Stimulated activated CD4-positive, alpha-beta T cell treated with anti-CD3 and anti-CD28 coated beads, Interleukin-1b, Interleukin-23, amount 100 ng/mL, for 24 hours (primary cell): ENCODE data around the gene KRT81.
"Not testable (repeated sequence)": the region's sequence is repeated elsewhere in the genome, so short reads cannot be mapped to it uniquely, and the experiment has no call there.

ENCODE experiments used
- DNase-seq, 4 experiments: peaks; one replicate each; pipeline ENCODE4 v3.0.0-alpha.2; 2020; ENCODE audit warnings: low read depth in 4 of 4, low spot score in 1 of 4

The KRT81 gene

GRCh38 chr12:52278575-52279421, 12.5 kb downstream of the KRT81 start:
- peak; percentile 36 to 58 (median 56) for DNase-seq

- no peak for DNase-seq
Observed at GRCh38 chr12:52277486-52278245, 13.7 kb downstream of the KRT81 start.

- DNase-seq: no peak
Observed at GRCh38 chr12:52275686-52276085, 15.6 kb downstream of the KRT81 start.

- no peak for DNase-seq
Observed at GRCh38 chr12:52274521-52275120, 16.7 kb downstream of the KRT81 start, which contains the start of gene KRT86. TSS of gene KRT86 (plus strand) at chr12:52274645. CDS start at chr12:52301917, 27,272 bp downstream.

- DNase-seq: no peak
Observed at GRCh38 chr12:52271158-52271557, 20.2 kb downstream of the KRT81 start.

GRCh38 chr12:52270541-52271070, 20.7 kb downstream of the KRT81 start:
- DNase-seq: no peak

- DNase-seq: no peak
Observed at GRCh38 chr12:52268212-52268611, 23.1 kb downstream of the KRT81 start.

GRCh38 chr12:52267699-52268098, 23.6 kb downstream of the KRT81 start:
- DNase-seq: no peak

- DNase-seq: no peak
Observed at GRCh38 chr12:52267266-52267665, 24.1 kb downstream of the KRT81 start.

- no peak for DNase-seq
Observed at GRCh38 chr12:52266514-52266913, 24.8 kb downstream of the KRT81 start.

- no peak for DNase-seq
Observed at GRCh38 chr12:52264435-52264825, 26.9 kb downstream of the KRT81 start.

GRCh38 chr12:52263761-52264434, 27.4 kb downstream of the KRT81 start:
- no peak for DNase-seq

GRCh38 chr12:52262286-52262685, 29.0 kb downstream of the KRT81 start:
- DNase-seq: no peak

- no peak for DNase-seq
Observed at GRCh38 chr12:52261208-52261484, 30.2 kb downstream of the KRT81 start.

- DNase-seq: no peak
Observed at GRCh38 chr12:52260361-52261207, 30.8 kb downstream of the KRT81 start.

- DNase-seq: no peak
Observed at GRCh38 chr12:52259657-52260243, 31.6 kb downstream of the KRT81 start.

- no peak for DNase-seq
Observed at GRCh38 chr12:52258335-52258901, 32.9 kb downstream of the KRT81 start.

- not testable (repeated sequence) for DNase-seq
Observed at GRCh38 chr12:52257922-52258321, 33.4 kb downstream of the KRT81 start.

GRCh38 chr12:52257074-52257551, 34.2 kb downstream of the KRT81 start:
- DNase-seq: no peak

- no peak for DNase-seq
Observed at GRCh38 chr12:52256584-52256935, 34.8 kb downstream of the KRT81 start.
